Superior temporal gyrus (tissue), 1 donor: Measurements from ENCODE around the gene TTLL6.
"Not testable (repeated sequence)": the region's sequence is repeated elsewhere in the genome, so short reads cannot be mapped to it uniquely, and the experiment has no call there.

Experiments used
- DNase-seq: peaks from one replicate; pipeline ENCODE4 v3.0.0-alpha.2; 2016; ENCODE audit errors: extremely low spot score

TTLL6 gene

GRCh38 chr17:48723423-48724250 is 93.4 kb downstream of the TTLL6 start:
- no peak for DNase-seq

- DNase-seq, result no peak
These were observed 94.1 kb downstream of the TTLL6 start, which contains the start of gene PRAC2 for GRCh38 chr17:48722915-48723422. PRAC2 (plus strand) TSS chr17:48723185; CDS start chr17:48724411, 1,226 bp downstream.

- DNase-seq, result no peak
These were observed 94.7 kb downstream of the TTLL6 start, which contains the start of gene PRAC1 for GRCh38 chr17:48722201-48722907. PRAC1 (minus strand) TSS chr17:48722518; CDS start chr17:48722392, 126 bp downstream.

GRCh38 chr17:48721009-48721402 is 96.0 kb downstream of the TTLL6 start:
- DNase-seq, result no peak

GRCh38 chr17:48720266-48721008 is 96.6 kb downstream of the TTLL6 start:
- no peak for DNase-seq

GRCh38 chr17:48719642-48720265 is 97.3 kb downstream of the TTLL6 start:
- DNase-seq, result no peak

GRCh38 chr17:48718761-48719641 is 98.0 kb downstream of the TTLL6 start:
- no peak for DNase-seq

- DNase-seq, result no peak
These were observed 98.7 kb downstream of the TTLL6 start for GRCh38 chr17:48718227-48718760.

GRCh38 chr17:48717367-48718226 is 99.4 kb downstream of the TTLL6 start:
- no peak for DNase-seq

- not testable (repeated sequence) for DNase-seq
These were observed 100.5 kb downstream of the TTLL6 start for GRCh38 chr17:48716549-48716948.

GRCh38 chr17:48715496-48716399 is 101.3 kb downstream of the TTLL6 start:
- DNase-seq, result no peak
